ENCODE data around the gene CNTNAP5.

The CNTNAP5 gene

GRCh38 chr2:124211461-124211860 lies 186.4 kb downstream of the CNTNAP5 start:
- H3K4me3 ChIP-seq (ENCODE audit: low read length): no peak overlapping the region
- no peaks in the 10 kb centered on the region for H3K27me3 ChIP-seq (ENCODE audit: control insufficient read depth, insufficient read depth, low read length)
- no peak overlapping the region for H3K9ac ChIP-seq (ENCODE audit: low read depth, low read length)
- no peak overlapping the region for H3K4me2 ChIP-seq (ENCODE audit: low read length)
- peaks cover 12% of the 10 kb centered on the region for H3K9me3 ChIP-seq (replicated peaks; ENCODE audit: low read length)
- H3K36me3 ChIP-seq (ENCODE audit: insufficient read depth, low read length): no peaks in the 10 kb centered on the region
- no peaks in the 10 kb centered on the region for H3K4me1 ChIP-seq (ENCODE audit: control insufficient read depth, insufficient read depth, low read length)

GRCh38 chr2:124213977-124214587 lies 189.0 kb downstream of the CNTNAP5 start:
- no peak overlapping the region for H3K4me2 ChIP-seq (ENCODE audit: low read length)
- H3K9ac ChIP-seq (ENCODE audit: low read depth, low read length): no peak overlapping the region
- no peaks in the 10 kb centered on the region for H3K27me3 ChIP-seq (ENCODE audit: control insufficient read depth, insufficient read depth, low read length)
- H3K36me3 ChIP-seq (ENCODE audit: insufficient read depth, low read length): no peaks in the 10 kb centered on the region
- no peak overlapping the region for H3K4me3 ChIP-seq (ENCODE audit: low read length)
- H3K9me3 ChIP-seq (replicated peaks; ENCODE audit: low read length): peaks cover 5% of the 10 kb centered on the region
- no peaks in the 10 kb centered on the region for H3K4me1 ChIP-seq (ENCODE audit: control insufficient read depth, insufficient read depth, low read length)

GRCh38 chr2:124246170-124246569 lies 221.1 kb downstream of the CNTNAP5 start:
- no peak overlapping the region for H3K4me2 ChIP-seq (ENCODE audit: low read length)
- H3K4me3 ChIP-seq (ENCODE audit: low read length): no peak overlapping the region
- peaks cover 5% of the 10 kb centered on the region for H3K9me3 ChIP-seq (replicated peaks; ENCODE audit: low read length)
- H3K4me1 ChIP-seq (ENCODE audit: control insufficient read depth, insufficient read depth, low read length): no peaks in the 10 kb centered on the region
- H3K27me3 ChIP-seq (ENCODE audit: control insufficient read depth, insufficient read depth, low read length): no peaks in the 10 kb centered on the region
- H3K9ac ChIP-seq (ENCODE audit: low read depth, low read length): no peak overlapping the region
- no peaks in the 10 kb centered on the region for H3K36me3 ChIP-seq (ENCODE audit: insufficient read depth, low read length)

- Histone ChIP-seq H3K9me3 (replicated peaks; ENCODE audit: low read length) (peaks cover 3% of the 10 kb centered on the region), H3K4me2 (ENCODE audit: low read length) (no peak overlapping the region), H3K36me3 (ENCODE audit: insufficient read depth, low read length) (no peaks in the 10 kb centered on the region)
Observed at GRCh38 chr2:124248386-124248785, 223.3 kb downstream of the CNTNAP5 start.

GRCh38 chr2:124250433-124250832 lies 225.3 kb downstream of the CNTNAP5 start:
- no peaks in the 10 kb centered on the region for H3K4me1 ChIP-seq (ENCODE audit: control insufficient read depth, insufficient read depth, low read length)
- H3K27me3 ChIP-seq (ENCODE audit: control insufficient read depth, insufficient read depth, low read length): no peaks in the 10 kb centered on the region
- no peak overlapping the region for H3K4me2 ChIP-seq (ENCODE audit: low read length)
- no peak overlapping the region for H3K4me3 ChIP-seq (ENCODE audit: low read length)
- peaks cover 3% of the 10 kb centered on the region for H3K9me3 ChIP-seq (replicated peaks; ENCODE audit: low read length)
- no peak overlapping the region for H3K9ac ChIP-seq (ENCODE audit: low read depth, low read length)
- H3K36me3 ChIP-seq (ENCODE audit: insufficient read depth, low read length): no peaks in the 10 kb centered on the region

More at GRCh38 chr2:124248386-124248785, 223.3 kb downstream of the CNTNAP5 start:
- H3K27me3 ChIP-seq (ENCODE audit: control insufficient read depth, insufficient read depth, low read length): no peaks in the 10 kb centered on the region
- no peak overlapping the region for H3K4me3 ChIP-seq (ENCODE audit: low read length)
- no peaks in the 10 kb centered on the region for H3K4me1 ChIP-seq (ENCODE audit: control insufficient read depth, insufficient read depth, low read length)
- H3K9ac ChIP-seq (ENCODE audit: low read depth, low read length): no peak overlapping the region

- no peak overlapping the region for H3K4me2 ChIP-seq (ENCODE audit: low read length)
- no peak overlapping the region for H3K9ac ChIP-seq (ENCODE audit: low read depth, low read length)
- H3K4me3 ChIP-seq (ENCODE audit: low read length): no peak overlapping the region
- H3K27me3 ChIP-seq (ENCODE audit: control insufficient read depth, insufficient read depth, low read length): no peaks in the 10 kb centered on the region
- H3K4me1 ChIP-seq (ENCODE audit: control insufficient read depth, insufficient read depth, low read length): no peaks in the 10 kb centered on the region
- H3K36me3 ChIP-seq (ENCODE audit: insufficient read depth, low read length): no peaks in the 10 kb centered on the region
- H3K9me3 ChIP-seq (replicated peaks; ENCODE audit: low read length): peaks cover 4% of the 10 kb centered on the region
Observed at GRCh38 chr2:124254621-124255020, 229.5 kb downstream of the CNTNAP5 start.

GRCh38 chr2:124257120-124257519 lies 232.0 kb downstream of the CNTNAP5 start:
- Histone ChIP-seq H3K9me3 (replicated peaks; ENCODE audit: low read length) (peaks cover 4% of the 10 kb centered on the region), H3K9ac (ENCODE audit: low read depth, low read length) (no peak overlapping the region), H3K4me2 (ENCODE audit: low read length) (no peak overlapping the region), H3K4me3 (ENCODE audit: low read length) (no peak overlapping the region), H3K36me3 (ENCODE audit: insufficient read depth, low read length) (no peaks in the 10 kb centered on the region), H3K27me3 (ENCODE audit: control insufficient read depth, insufficient read depth, low read length) (no peaks in the 10 kb centered on the region), H3K4me1 (ENCODE audit: control insufficient read depth, insufficient read depth, low read length) (no peaks in the 10 kb centered on the region)

GRCh38 chr2:124258140-124258880 lies 233.2 kb downstream of the CNTNAP5 start:
- H3K4me3 ChIP-seq (ENCODE audit: low read length): no peak overlapping the region
- H3K36me3 ChIP-seq (ENCODE audit: insufficient read depth, low read length): no peaks in the 10 kb centered on the region
- H3K4me2 ChIP-seq (ENCODE audit: low read length): no peak overlapping the region
- no peak overlapping the region for H3K9ac ChIP-seq (ENCODE audit: low read depth, low read length)
- H3K9me3 ChIP-seq (replicated peaks; ENCODE audit: low read length): peaks cover 4% of the 10 kb centered on the region
- no peaks in the 10 kb centered on the region for H3K4me1 ChIP-seq (ENCODE audit: control insufficient read depth, insufficient read depth, low read length)
- H3K27me3 ChIP-seq (ENCODE audit: control insufficient read depth, insufficient read depth, low read length): no peaks in the 10 kb centered on the region

- Histone ChIP-seq H3K36me3 (ENCODE audit: insufficient read depth, low read length) (no peaks in the 10 kb centered on the region), H3K9ac (ENCODE audit: low read depth, low read length) (no peak overlapping the region), H3K4me2 (ENCODE audit: low read length) (no peak overlapping the region), H3K4me3 (ENCODE audit: low read length) (no peak overlapping the region), H3K27me3 (ENCODE audit: control insufficient read depth, insufficient read depth, low read length) (no peaks in the 10 kb centered on the region), H3K9me3 (replicated peaks; ENCODE audit: low read length) (peaks cover 9% of the 10 kb centered on the region), H3K4me1 (ENCODE audit: control insufficient read depth, insufficient read depth, low read length) (no peaks in the 10 kb centered on the region)
Observed at GRCh38 chr2:124261456-124261855, 236.4 kb downstream of the CNTNAP5 start.

- Histone ChIP-seq H3K9ac (ENCODE audit: low read depth, low read length) (no peak overlapping the region), H3K27me3 (ENCODE audit: control insufficient read depth, insufficient read depth, low read length) (no peaks in the 10 kb centered on the region), H3K36me3 (ENCODE audit: insufficient read depth, low read length) (no peaks in the 10 kb centered on the region), H3K4me2 (ENCODE audit: low read length) (no peak overlapping the region), H3K9me3 (replicated peaks; ENCODE audit: low read length) (peaks cover 6% of the 10 kb centered on the region), H3K4me1 (ENCODE audit: control insufficient read depth, insufficient read depth, low read length) (no peaks in the 10 kb centered on the region), H3K4me3 (ENCODE audit: low read length) (no peak overlapping the region)
Observed at GRCh38 chr2:124264551-124265091, 239.5 kb downstream of the CNTNAP5 start.

GRCh38 chr2:124267794-124268193 lies 242.7 kb downstream of the CNTNAP5 start:
- H3K9me3 ChIP-seq (replicated peaks; ENCODE audit: low read length): peaks cover 6% of the 10 kb centered on the region

GRCh38 chr2:124269348-124269747 lies 244.3 kb downstream of the CNTNAP5 start:
- no peaks in the 10 kb centered on the region for H3K36me3 ChIP-seq (ENCODE audit: insufficient read depth, low read length)
- H3K9ac ChIP-seq (ENCODE audit: low read depth, low read length): no peak overlapping the region
- peaks cover 6% of the 10 kb centered on the region for H3K9me3 ChIP-seq (replicated peaks; ENCODE audit: low read length)
- H3K4me1 ChIP-seq (ENCODE audit: control insufficient read depth, insufficient read depth, low read length): no peaks in the 10 kb centered on the region
- no peak overlapping the region for H3K4me3 ChIP-seq (ENCODE audit: low read length)
- no peak overlapping the region for H3K4me2 ChIP-seq (ENCODE audit: low read length)
- no peaks in the 10 kb centered on the region for H3K27me3 ChIP-seq (ENCODE audit: control insufficient read depth, insufficient read depth, low read length)

More at GRCh38 chr2:124267794-124268193, 242.7 kb downstream of the CNTNAP5 start:
- no peaks in the 10 kb centered on the region for H3K36me3 ChIP-seq (ENCODE audit: insufficient read depth, low read length)
- no peaks in the 10 kb centered on the region for H3K4me1 ChIP-seq (ENCODE audit: control insufficient read depth, insufficient read depth, low read length)
- H3K4me3 ChIP-seq (ENCODE audit: low read length): no peak overlapping the region
- H3K9ac ChIP-seq (ENCODE audit: low read depth, low read length): no peak overlapping the region
- no peaks in the 10 kb centered on the region for H3K27me3 ChIP-seq (ENCODE audit: control insufficient read depth, insufficient read depth, low read length)
- H3K4me2 ChIP-seq (ENCODE audit: low read length): no peak overlapping the region
